NCI-H774 (cell line): ENCODE results near the gene RALGPS1.
"Not testable (repeated sequence)": the region's sequence is repeated elsewhere in the genome, so short reads cannot be mapped to it uniquely, and the experiment has no call there.

Experiments
- DNase-seq: peaks from one replicate; lab custom pipeline; 2025; lab: John Stamatoyannopoulos, UW

Gene RALGPS1

GRCh38 chr9:127159949-127160610 lies 245.5 kb downstream of the RALGPS1 start:
- no peak for DNase-seq

- no peak for DNase-seq
Observed at GRCh38 chr9:127161081-127161624, 246.6 kb downstream of the RALGPS1 start.

GRCh38 chr9:127162046-127162863 lies 247.7 kb downstream of the RALGPS1 start:
- DNase-seq, result no peak

GRCh38 chr9:127162864-127163365 lies 248.3 kb downstream of the RALGPS1 start:
- no peak for DNase-seq

- no peak for DNase-seq
Observed at GRCh38 chr9:127163409-127163808, 248.8 kb downstream of the RALGPS1 start.

- DNase-seq, result no peak
Observed at GRCh38 chr9:127165116-127165515, 250.5 kb downstream of the RALGPS1 start.

- no peak for DNase-seq
Observed at GRCh38 chr9:127166111-127166510, 251.5 kb downstream of the RALGPS1 start.

GRCh38 chr9:127166651-127167524 lies 252.3 kb downstream of the RALGPS1 start:
- no peak for DNase-seq

GRCh38 chr9:127167560-127168326 lies 253.2 kb downstream of the RALGPS1 start:
- DNase-seq, result no peak

GRCh38 chr9:127168756-127169574 lies 254.4 kb downstream of the RALGPS1 start:
- no peak for DNase-seq

- no peak for DNase-seq
Observed at GRCh38 chr9:127169575-127169883, 254.9 kb downstream of the RALGPS1 start.

- DNase-seq, result no peak
Observed at GRCh38 chr9:127170103-127170502, 255.5 kb downstream of the RALGPS1 start.

- no peak for DNase-seq
Observed at GRCh38 chr9:127170652-127171051, 256.1 kb downstream of the RALGPS1 start.

GRCh38 chr9:127171348-127171747 lies 256.8 kb downstream of the RALGPS1 start:
- DNase-seq, result not testable (repeated sequence)

- no peak for DNase-seq
Observed at GRCh38 chr9:127172066-127172707, 257.6 kb downstream of the RALGPS1 start.

GRCh38 chr9:127173063-127173462 lies 258.5 kb downstream of the RALGPS1 start:
- no peak for DNase-seq

- DNase-seq, result no peak
Observed at GRCh38 chr9:127174386-127175318, 260.1 kb downstream of the RALGPS1 start.

GRCh38 chr9:127175319-127175715 lies 260.7 kb downstream of the RALGPS1 start:
- DNase-seq, result no peak

GRCh38 chr9:127175764-127176163 lies 261.2 kb downstream of the RALGPS1 start:
- no peak for DNase-seq
